SK-N-SH (cell line): ENCODE measurements around the gene ADAMTS3.

Experiments used
- EP300 ChIP-seq, 2 experiments: IDR thresholded peaks; 2 replicates each; pipeline versions ENCODE4 v1.4.0 to v1.6.1; 2012; ENCODE audit warnings: borderline replicate concordance in 1 of 2, low read depth in 1 of 2, low read length in 1 of 2
- EZH2phosphoT487 ChIP-seq: fragments of 200-600 bp; sonication (generic); IDR thresholded peaks from 2 replicates; pipeline ENCODE4 v1.6.1; 2017; ENCODE audit warnings: low read depth, mixed run types, mild to moderate bottlenecking, antibody characterized with exemption, moderate library complexity, borderline replicate concordance
- FOXJ3 ChIP-seq: sonication (generic); formaldehyde crosslinking; IDR thresholded peaks from 2 replicates; pipeline ENCODE4 v1.5.1; 2020; ENCODE audit warnings: mild to moderate bottlenecking, missing genetic modification reagents
- PBX3 ChIP-seq: IDR thresholded peaks from 2 replicates; pipeline ENCODE4; 2012
- POLR2AphosphoS5 ChIP-seq: IDR thresholded peaks from 2 replicates; pipeline ENCODE4 v1.6.1; 2012; ENCODE audit warnings: low read depth, low read length
- RAD21 ChIP-seq: IDR thresholded peaks from 2 replicates; pipeline ENCODE4 v1.6.1; 2012; ENCODE audit warnings: mild to moderate bottlenecking, low read length
- RCOR1 ChIP-seq: fragments of 150-350 bp; IDR thresholded peaks from 2 replicates; pipeline ENCODE4 v1.6.1; 2017; ENCODE audit warnings: antibody characterized with exemption, low read length
- RFX5 ChIP-seq: IDR thresholded peaks from 2 replicates; pipeline ENCODE4 v1.6.1; 2012; ENCODE audit warnings: mild to moderate bottlenecking, improper control_type of control experiment, low read length
- SMC3 ChIP-seq: IDR thresholded peaks from 2 replicates; pipeline ENCODE4 v1.6.1; 2012; ENCODE audit warnings: low read depth, low read length, improper control_type of control experiment
- TAF1 ChIP-seq: IDR thresholded peaks from 2 replicates; pipeline ENCODE4 v1.6.1; 2012; ENCODE audit warnings: low read depth, mild to moderate bottlenecking, low read length, moderate library complexity, borderline replicate concordance
- USF2 ChIP-seq: fragments of 150-350 bp; IDR thresholded peaks from 2 replicates; pipeline ENCODE4 v1.6.1; 2017; ENCODE audit warnings: antibody characterized with exemption, low read length, low read depth, borderline replicate concordance
- TF ChIP-seq, protein P1 (sequence below): fragments of 200-600 bp; sonication (generic); IDR thresholded peaks from 2 replicates; pipeline ENCODE4 v1.6.1; 2017; ENCODE audit warnings: antibody characterized with exemption, mild to moderate bottlenecking, moderate library complexity

- TF ChIP-seq RFX5 (no peak), EP300 (IDR thresholded peaks at IDR 0.05; ENCODE audit: borderline replicate concordance in 1 of 2, low read depth in 1 of 2, low read length in 1 of 2) (no peak), SMC3 (no peak), EZH2phosphoT487 (no peak), RCOR1 (no peak), USF2 (no peak), TAF1 (no peak), POLR2AphosphoS5 (no peak), RAD21 (no peak), FOXJ3 (CRISPR knock-in tag) (no peak), PBX3 (no peak)
- TF ChIP-seq, protein P1, sequence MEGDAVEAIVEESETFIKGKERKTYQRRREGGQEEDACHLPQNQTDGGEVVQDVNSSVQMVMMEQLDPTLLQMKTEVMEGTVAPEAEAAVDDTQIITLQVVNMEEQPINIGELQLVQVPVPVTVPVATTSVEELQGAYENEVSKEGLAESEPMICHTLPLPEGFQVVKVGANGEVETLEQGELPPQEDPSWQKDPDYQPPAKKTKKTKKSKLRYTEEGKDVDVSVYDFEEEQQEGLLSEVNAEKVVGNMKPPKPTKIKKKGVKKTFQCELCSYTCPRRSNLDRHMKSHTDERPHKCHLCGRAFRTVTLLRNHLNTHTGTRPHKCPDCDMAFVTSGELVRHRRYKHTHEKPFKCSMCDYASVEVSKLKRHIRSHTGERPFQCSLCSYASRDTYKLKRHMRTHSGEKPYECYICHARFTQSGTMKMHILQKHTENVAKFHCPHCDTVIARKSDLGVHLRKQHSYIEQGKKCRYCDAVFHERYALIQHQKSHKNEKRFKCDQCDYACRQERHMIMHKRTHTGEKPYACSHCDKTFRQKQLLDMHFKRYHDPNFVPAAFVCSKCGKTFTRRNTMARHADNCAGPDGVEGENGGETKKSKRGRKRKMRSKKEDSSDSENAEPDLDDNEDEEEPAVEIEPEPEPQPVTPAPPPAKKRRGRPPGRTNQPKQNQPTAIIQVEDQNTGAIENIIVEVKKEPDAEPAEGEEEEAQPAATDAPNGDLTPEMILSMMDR = no peak
Observed at GRCh38 chr4:72449705-72450104, 119.3 kb downstream of the ADAMTS3 start.
